ENCODE data around the gene AFG1L. TPM values are rescaled to one million over a fixed set of nuclear protein-coding genes. Genes with fewer than 3 reads are reported as not detected.

The AFG1L gene
- total RNA-seq, 1 donor from 2014 or later = 9.3 TPM

DNA sequence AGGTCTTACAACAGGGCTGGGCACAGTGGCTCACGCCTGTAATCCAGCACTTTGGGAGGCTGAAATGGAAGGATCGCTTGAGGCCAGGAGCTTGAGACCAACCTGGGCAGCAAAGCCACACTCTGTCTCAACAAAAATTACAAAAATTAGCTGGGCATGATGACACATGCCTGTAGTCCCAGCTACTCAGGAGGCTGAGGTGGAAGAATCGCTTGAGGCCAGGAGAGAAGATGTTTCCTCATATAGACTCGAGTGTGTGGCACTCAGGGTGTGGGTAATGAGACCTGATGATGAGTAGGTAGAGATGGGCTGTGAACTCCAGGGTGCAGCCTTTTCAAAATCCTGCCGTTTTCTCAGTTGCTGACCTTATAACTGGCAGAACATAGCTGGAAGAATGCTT is 140.5 kb downstream of the AFG1L start:
- Mint-ChIP-seq H3K27me3 (ENCODE audit: low read depth) (peaks cover 30% of the 10 kb centered on the region), H3K36me3 (no peaks in the 10 kb centered on the region)

DNA sequence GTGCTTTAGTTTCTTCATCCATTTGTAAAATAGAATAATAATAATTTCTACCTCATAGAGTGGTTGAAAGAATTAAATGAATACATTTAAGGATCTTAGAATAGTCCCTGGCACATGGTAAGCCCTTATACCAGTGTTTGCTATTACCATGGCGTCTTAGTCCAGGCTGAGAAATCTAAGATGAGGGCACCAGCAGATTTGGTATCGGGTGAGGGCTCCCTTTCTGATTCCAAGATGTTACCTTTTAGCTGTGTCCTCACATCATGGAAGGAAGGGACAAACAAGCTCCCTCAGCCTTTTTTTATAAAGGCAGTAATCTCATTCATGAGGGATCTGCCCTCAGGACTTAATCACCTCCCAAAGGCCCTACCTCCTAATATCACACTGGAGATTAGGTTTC is 141.9 kb downstream of the AFG1L start:
- H3K36me3 Mint-ChIP-seq = no peaks in the 10 kb centered on the region
- DNase-seq (ENCODE audit: low spot score in 2 of 2, unreplicated experiment in 2 of 2) = no peak
- no peak overlapping the region for H3K27ac Mint-ChIP-seq
- H3K27me3 Mint-ChIP-seq (ENCODE audit: low read depth) = peaks cover 30% of the 10 kb centered on the region
- TF ChIP-seq, protein P1, sequence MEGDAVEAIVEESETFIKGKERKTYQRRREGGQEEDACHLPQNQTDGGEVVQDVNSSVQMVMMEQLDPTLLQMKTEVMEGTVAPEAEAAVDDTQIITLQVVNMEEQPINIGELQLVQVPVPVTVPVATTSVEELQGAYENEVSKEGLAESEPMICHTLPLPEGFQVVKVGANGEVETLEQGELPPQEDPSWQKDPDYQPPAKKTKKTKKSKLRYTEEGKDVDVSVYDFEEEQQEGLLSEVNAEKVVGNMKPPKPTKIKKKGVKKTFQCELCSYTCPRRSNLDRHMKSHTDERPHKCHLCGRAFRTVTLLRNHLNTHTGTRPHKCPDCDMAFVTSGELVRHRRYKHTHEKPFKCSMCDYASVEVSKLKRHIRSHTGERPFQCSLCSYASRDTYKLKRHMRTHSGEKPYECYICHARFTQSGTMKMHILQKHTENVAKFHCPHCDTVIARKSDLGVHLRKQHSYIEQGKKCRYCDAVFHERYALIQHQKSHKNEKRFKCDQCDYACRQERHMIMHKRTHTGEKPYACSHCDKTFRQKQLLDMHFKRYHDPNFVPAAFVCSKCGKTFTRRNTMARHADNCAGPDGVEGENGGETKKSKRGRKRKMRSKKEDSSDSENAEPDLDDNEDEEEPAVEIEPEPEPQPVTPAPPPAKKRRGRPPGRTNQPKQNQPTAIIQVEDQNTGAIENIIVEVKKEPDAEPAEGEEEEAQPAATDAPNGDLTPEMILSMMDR (IDR thresholded peaks at IDR 0.05; ENCODE audit: unreplicated experiment) = no peak
- no peaks in the 10 kb centered on the region for H3K4me1 Mint-ChIP-seq
- no peak overlapping the region for H3K4me3 Mint-ChIP-seq
- no peaks in the 10 kb centered on the region for H3K9me3 Mint-ChIP-seq

More for the DNA sequence above, 140.5 kb downstream of the AFG1L start:
- DNase-seq (ENCODE audit: low spot score in 2 of 2, unreplicated experiment in 2 of 2) = no peak
- TF ChIP-seq, protein P1 (IDR thresholded peaks at IDR 0.05; ENCODE audit: unreplicated experiment) = no peak
- Mint-ChIP-seq H3K9me3 (no peaks in the 10 kb centered on the region), H3K27ac (no peak overlapping the region), H3K4me1 (no peaks in the 10 kb centered on the region), H3K4me3 (no peak overlapping the region)

DNA sequence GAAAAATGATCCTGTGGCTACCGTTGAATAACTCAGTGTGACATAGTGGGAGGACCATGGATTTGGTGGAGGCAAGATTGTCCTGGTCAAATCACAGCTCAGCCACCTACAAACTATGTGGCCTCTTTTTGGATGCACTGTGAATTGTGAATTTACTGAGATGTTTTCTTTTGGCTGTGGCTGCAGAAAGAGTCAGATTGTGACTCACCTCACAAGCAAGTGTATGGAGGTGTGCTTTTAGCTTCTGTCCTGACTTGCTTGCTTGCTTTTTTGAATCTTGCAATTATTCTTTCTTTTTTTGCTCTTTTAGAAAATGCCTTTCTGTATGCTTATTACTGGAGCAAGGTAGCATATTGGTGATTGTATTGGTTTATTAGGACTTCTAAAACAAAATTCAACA is 143.0 kb downstream of the AFG1L start:
- Mint-ChIP-seq H3K36me3 (no peaks in the 10 kb centered on the region), H3K9me3 (no peaks in the 10 kb centered on the region), H3K4me3 (no peak overlapping the region), H3K4me1 (no peaks in the 10 kb centered on the region), H3K27ac (no peak overlapping the region), H3K27me3 (ENCODE audit: low read depth) (peaks cover 23% of the 10 kb centered on the region)
- TF ChIP-seq, protein P1 (IDR thresholded peaks at IDR 0.05; ENCODE audit: unreplicated experiment) = no peak
- DNase-seq (ENCODE audit: low spot score in 2 of 2, unreplicated experiment in 2 of 2) = no peak

DNA sequence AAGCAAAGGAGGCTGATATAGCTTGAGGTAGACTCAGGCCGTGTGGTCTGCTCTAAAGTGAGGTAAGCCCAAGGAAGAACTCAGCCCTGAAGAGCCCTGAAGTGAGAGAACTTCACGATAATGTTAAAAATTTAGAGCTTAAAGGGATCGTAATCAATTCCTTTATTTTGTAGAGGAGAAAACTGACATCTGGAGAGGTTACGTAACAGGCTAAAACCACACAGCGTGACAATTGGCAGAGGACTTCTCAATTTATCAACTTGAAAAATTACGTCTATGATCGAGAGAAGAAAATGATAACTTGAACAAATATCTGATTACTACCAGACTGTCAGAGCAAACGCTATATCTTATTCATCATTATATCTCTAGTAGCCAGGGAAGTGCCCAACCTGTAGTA is 144.1 kb downstream of the AFG1L start:
- H3K9me3 Mint-ChIP-seq = no peaks in the 10 kb centered on the region
- H3K4me1 Mint-ChIP-seq = no peaks in the 10 kb centered on the region
- H3K27me3 Mint-ChIP-seq (ENCODE audit: low read depth) = peaks cover 19% of the 10 kb centered on the region
- no peak overlapping the region for H3K27ac Mint-ChIP-seq
- no peaks in the 10 kb centered on the region for H3K36me3 Mint-ChIP-seq
- H3K4me3 Mint-ChIP-seq = no peak overlapping the region
- TF ChIP-seq, protein P1 (IDR thresholded peaks at IDR 0.05; ENCODE audit: unreplicated experiment) = no peak
- no peak for DNase-seq (ENCODE audit: low spot score in 2 of 2, unreplicated experiment in 2 of 2)

DNA sequence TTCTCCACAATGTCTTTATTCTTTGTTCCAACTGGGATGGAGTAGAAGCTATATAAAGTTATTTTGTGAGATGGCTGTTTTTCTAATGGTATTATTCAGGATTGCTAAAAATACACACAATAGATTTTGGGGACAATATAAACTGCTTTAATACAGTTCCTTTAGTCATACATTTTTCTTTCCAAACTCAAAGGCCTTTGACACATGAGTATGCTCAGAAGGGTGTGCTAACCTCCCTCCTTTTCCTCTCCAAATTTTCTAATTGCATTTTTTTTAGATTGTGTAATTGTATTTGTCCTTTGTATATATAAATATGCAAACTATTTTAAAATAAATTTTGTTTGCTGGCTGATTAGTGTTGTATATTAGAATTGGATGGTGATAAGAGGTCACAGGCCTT is 146.3 kb downstream of the AFG1L start:
- DNase-seq (ENCODE audit: low spot score in 2 of 2, unreplicated experiment in 2 of 2) = no peak
- TF ChIP-seq, protein P1 (IDR thresholded peaks at IDR 0.05; ENCODE audit: unreplicated experiment) = no peak
- Mint-ChIP-seq H3K4me1 (no peaks in the 10 kb centered on the region), H3K27me3 (ENCODE audit: low read depth) (peaks cover 5% of the 10 kb centered on the region), H3K4me3 (no peak overlapping the region), H3K27ac (no peak overlapping the region), H3K9me3 (no peaks in the 10 kb centered on the region), H3K36me3 (no peaks in the 10 kb centered on the region)

Data from mesothelial cell of epicardium (in vitro differentiated cells).